HG02885 (cell line): ENCODE data around the gene GABRB1.
A peak's percentile ranks its signal among the peaks of the same experiment; 100 is the strongest.
"Not testable (repeated sequence)": the region's sequence is repeated elsewhere in the genome, so short reads cannot be mapped to it uniquely, and the experiment has no call there.

Source experiments
- ATAC-seq: cut with Tn5 transposase; IDR thresholded peaks from one replicate; pipeline ENCODE4 v1.9.1; 2021; ENCODE audit warnings: mild to moderate bottlenecking; ENCODE audit not compliant: unreplicated experiment, poor library complexity

Gene GABRB1

DNA sequence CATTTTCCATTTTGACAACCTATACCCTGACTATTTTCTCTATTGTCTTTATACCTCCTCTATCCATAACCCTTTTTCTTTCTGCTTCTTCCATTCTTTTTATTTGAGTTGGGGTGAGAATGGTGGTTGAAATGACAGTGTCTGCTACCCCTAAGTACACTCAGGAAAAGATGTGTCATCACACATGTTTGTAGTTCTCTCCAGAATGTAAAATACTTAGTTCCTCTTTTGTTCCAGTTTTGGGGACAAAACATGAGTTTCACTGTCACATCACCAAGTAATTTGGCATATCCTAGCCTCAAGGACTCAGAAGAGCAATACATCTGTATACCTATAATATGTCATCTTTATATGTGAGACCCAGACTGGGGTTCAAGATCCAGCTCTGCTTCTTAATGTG lies 341.8 kb downstream of the GABRB1 start:
- ATAC-seq, result peak; percentile 57

DNA sequence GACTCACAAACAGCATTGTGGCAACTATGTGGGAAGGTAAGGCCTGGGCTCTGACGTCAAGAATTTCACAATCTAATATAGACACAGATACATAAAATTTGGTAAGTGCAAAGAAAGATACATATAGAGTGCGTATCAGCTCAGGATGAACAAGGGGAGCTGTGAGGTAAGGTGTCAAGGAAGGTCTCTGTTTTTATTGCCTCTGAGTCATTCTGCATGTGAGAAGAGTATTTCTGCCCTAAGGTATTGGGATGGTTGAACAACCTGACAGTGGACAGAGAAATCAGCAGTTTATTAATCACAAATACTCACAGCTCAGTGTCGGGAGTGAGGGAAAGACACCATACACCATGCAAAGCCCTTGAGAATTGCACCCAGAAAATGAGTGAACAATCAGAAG lies 342.3 kb downstream of the GABRB1 start:
- ATAC-seq, result no peak

DNA sequence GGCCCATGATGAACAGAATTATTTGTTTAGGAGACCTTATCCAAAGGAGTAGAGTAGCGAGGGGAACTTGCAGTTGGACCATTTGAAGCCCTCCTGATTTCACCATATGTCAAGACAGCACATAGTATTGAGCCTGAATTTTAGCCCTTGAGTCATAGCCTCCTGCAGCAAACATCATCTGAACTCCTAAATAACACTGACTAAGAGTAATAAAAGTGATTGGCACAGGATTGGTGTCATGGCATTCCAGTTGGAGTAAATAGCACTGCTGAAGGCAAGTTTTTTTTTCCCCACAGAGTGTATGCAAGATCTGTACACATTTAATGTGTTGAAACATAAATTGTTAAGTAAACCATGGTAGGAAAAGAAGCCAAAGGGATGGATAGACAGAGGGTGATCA lies 343.1 kb downstream of the GABRB1 start:
- no peak for ATAC-seq

DNA sequence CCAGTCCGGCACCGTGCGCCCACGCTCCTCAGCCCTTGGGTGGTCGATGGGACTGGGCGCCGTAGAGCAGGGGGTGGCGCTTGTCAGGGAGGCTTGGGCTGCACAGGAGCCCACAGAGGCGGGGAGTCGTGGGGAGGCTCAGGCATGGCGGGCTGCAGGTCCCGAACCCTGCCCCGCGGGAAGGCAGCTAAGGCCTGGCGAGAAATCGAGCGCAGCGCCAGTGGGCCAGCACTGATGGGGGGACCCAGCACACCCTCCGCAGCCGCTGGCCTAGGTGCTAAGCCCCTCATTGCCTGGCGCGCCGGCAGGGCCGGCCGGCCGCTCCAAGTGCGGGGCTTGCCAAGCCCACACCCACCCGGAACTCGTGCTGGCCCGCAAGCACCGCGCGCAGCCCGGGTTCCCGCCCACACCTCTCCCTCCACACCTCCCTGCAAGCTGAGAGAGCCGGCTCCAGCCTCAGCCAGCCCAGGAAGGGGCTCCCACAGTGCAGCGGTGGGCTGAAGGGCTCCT lies 346.7 kb downstream of the GABRB1 start:
- ATAC-seq, result not testable (repeated sequence)

DNA sequence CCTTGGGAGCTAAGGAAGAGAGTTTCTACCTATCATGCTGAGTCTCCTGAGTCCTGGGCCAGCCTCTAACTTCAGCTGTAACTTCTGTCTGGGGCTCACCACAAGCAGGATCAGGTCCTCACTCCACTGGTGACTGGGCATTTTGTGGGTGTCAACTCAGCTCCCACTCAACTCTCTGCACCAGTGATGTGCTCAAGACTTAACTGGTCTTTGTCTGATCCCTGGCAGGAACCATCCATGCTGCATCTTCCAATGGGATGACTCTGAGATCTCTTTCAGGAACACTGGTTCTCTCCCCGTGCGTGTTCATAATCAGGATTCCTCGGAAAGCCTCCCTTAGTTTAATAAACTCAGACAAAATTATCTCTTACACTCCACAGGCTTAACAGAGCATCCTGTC lies 349.8 kb downstream of the GABRB1 start:
- no peak for ATAC-seq

DNA sequence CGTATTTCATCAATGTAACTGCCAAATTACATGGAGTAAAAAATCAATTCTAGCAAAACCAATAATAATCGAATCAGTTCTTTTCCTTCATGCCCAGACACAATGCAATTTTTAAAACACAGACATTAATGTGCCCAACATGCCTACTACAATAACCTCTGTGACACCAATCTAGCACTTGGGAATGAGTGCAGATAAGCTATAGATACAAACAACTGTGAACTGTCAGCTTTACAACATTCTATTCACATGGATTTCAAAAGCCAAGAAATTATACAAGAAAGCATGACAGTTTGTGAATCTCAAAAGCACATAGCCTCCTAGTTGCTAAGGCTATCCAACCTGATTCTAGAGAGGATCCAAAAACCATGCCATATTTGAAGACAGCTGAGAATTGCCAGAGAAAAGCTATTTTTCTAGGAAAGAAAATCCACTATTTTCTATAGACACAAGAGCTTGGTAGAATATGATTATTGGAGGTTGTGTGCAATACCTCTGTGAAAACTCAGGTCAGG lies 351.5 kb downstream of the GABRB1 start:
- no peak for ATAC-seq

DNA sequence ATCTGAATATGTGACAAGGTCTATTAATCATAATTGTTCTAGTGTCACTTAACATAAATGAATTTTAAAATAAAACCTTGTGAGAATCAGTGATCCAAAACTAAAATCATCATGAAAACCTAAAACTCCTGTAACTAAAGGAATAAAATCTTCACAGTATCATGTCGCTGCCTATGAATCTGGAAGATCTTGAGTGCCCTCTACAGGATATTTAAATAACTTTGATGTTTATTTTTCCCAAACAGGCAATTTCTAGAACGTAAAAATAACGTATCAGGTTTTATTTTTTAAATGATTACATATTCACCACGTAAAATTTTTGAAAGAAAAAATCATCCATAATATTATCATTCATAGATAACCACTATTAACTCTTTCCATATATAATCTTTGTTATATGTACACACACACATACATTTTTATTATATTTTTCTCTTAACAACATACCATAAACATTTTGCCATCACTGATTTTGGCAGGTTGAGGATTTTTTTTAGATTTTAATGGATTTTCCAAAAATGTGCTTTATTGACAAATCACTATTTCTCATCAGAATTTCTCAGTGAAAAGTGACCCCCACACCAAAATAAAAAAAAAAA lies 352.6 kb downstream of the GABRB1 start:
- peak; percentile 58 for ATAC-seq

DNA sequence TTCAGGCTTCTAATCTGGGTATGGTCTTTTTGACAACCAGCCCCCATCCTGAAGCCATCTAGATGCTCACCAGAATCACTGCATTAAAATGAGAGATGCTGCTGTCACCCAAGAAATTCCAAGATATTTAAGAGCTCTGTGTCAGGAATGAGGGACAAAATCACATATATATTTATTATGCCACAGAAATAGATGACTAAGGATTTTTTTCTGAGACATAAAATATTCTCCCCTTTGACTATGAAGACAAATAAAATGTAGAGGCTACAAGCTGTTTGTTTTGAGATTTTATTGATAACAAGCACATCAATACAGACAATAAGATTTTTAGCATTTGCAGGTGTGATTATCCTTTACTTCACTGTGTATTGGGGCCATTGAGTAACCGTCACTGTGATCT lies 354.8 kb downstream of the GABRB1 start:
- ATAC-seq, result no peak

DNA sequence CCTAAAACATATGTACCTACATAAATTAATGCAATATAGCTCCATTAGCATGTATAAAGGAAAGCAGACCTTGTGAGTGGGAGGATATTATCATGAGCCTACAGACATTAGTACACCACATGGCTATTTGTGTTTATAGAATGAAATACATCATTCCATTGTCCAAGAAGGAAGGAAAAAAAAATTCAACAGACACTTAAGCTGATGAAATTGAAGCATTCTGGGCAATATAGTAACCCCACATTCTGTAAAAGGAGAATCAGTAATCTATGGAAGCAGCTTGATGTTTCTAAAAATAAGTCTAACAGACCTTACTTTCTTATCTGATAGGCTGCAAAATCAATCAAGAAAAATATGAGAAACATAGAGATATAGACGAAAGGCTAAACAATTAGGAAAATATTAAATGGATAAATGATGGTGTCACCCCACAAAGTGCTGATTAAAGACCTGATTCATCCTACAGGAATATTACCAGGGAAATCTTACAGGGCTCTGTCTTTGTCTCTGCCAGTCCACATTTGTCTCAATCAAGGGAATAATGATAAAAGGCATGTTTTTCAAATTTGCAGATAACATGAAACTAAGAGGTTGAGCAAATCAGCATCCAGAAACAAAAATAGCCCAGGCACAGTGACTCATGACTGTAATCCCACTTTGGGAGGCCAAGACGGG lies 355.3 kb downstream of the GABRB1 start:
- no peak for ATAC-seq

DNA sequence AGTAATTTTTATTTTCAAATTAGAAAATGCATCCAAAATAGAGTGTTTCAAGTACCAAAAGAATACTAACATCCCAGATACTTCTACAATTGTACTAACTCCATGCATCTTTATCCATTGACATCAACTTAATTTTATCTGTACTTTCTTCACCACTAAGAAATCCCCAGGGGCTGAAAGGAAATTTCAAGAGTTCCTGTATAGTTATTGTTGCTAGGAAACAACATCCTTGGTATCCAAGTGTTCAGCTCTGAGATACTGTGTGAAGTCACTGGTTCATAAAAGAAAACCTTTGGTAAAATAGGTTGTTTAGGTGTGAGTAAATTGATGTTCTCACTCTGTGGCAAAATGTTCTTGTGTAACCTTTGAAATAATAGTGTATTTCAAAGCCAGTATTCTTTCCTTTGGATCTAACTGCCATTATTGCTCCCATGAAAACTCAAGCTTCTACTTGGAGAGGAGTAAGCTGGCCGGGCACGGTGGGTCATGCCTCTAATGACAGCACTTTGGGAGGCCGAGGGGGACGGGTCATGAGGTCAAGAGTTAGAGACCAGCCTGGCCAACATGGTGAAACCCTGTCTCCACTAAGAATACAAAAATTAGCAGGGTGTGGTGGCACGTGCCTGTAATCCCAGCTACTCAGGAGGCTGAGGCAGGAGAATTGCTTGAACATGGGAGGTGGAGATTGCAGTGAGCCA lies 359.2 kb downstream of the GABRB1 start:
- no peak for ATAC-seq

DNA sequence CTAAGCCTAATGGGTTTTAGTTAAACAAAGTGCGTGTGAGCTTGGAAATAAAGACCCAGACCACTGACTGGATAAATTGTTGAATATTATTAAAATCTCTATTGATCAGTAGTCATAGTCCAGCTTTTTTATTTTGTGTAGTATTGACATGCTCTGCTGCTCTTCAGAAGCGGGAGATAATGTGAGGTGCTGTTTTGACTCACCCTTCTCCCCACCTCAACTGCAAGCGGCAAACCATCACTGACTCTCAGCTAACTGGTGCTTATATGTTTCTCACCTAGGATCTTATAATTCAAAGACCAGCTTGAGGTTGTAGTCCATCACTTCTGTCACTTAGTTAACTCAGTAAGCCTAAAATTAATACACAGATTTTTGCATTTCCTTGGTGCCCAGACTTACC lies 359.9 kb downstream of the GABRB1 start:
- ATAC-seq, result peak; percentile 89

DNA sequence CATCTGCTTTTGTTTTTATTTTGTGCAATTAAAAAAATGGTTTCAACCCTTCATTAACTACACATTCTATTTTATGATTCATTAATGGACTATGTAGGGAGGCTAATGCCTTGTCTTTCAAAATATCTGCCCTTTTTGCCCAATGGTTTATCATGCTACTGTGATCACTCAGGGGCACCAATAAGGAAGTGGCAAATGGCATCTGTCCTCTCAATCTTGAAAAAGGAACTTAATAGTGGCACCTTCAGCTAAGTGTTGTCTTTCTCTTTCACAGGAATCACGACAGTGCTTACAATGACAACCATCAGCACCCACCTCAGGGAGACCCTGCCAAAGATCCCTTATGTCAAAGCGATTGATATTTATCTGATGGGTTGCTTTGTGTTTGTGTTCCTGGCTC lies 375.0 kb downstream of the GABRB1 start:
- ATAC-seq, result no peak

DNA sequence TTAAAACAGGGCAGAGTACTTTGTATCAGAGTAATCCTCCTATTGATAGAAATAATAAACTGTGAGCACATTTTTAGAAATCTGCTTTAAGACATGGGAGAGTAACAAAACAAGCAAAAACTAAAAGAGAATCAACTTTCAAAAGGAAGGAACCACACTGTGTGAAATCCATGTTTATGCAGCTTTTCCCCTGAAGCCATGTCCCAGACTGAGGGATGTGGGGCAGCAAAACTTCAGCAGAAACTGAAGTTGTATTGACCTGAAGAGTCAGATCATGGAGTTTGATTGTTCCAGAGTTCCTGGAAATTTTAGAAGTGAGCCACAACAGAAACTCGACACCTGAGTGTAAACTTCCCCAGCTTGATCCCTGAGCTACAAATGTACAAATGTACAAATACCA lies 378.9 kb downstream of the GABRB1 start:
- ATAC-seq, result no peak

DNA sequence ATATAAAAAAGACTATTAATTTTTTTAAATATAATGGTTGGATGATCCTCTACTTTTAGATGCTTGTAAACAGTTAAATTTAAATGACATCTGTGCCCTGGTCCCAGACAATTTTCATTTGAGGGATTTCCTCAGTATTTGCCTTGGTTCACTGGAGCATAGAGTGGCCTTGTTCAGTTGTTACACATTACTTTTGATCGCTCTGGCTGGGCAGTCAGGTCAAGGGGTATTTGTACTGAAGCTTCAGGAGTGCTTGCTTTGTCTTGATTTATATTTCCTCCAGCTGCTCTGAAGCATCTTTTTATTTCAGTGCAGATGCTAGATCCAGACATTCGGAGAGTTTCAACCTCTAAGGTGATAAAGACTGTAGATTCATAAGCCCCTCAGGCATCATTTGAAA lies 382.2 kb downstream of the GABRB1 start:
- no peak for ATAC-seq

DNA sequence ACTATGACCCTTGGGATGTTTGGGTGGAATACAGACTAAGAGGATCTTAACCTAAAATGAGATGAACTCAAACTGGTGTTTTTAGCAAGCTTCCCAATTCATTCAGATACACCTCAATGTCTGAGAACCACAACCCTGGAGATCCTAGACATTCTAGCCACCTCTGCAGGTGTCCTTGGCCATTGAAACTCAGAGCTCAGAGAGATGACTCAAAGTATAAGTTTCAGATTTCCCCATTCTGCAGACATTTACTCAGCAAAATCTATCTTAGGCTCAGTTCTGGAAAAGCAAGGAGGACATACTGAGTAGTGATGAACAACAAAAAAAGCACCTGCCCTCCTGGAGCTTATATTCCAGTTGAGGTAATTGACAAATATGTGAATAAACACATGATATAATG lies 384.4 kb downstream of the GABRB1 start:
- peak; percentile 70 for ATAC-seq

DNA sequence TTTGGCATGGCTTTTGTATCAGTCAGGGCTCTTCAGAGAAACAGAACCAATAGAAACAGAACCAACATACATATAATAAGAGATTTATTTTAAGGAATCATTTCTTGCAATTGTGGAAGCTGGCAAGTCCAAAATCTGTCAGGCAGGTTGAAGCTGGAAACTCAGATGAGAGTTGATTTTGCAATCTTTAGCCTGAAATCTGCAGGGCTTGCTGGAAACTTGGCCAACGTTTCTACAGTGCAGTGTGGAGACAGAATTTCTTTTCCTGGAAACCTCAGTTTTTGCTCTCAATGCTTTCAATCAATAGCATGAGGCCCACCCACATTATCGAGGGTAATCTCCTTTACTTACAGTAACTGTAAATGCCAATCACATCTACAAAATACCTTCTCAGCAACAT lies 386.8 kb downstream of the GABRB1 start:
- no peak for ATAC-seq

DNA sequence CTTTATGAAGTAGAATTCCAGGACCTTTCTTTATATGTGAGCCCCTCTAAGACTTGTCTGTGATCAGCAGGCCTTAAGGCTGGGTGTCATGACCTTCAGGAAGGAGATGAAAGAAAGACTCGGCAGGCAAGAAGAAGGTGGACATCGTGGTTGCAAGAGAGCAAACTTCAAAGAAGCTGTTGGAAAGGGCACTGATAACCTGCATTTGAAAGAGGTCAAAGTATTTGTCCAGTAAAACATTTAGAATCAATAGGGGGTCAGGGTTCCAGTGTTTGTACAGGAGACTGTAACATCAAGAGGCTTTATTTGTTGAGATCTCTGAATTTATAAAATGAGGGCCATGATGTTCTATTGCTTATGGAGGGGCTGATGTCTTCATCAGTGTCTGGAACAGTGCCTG lies 387.9 kb downstream of the GABRB1 start:
- no peak for ATAC-seq

DNA sequence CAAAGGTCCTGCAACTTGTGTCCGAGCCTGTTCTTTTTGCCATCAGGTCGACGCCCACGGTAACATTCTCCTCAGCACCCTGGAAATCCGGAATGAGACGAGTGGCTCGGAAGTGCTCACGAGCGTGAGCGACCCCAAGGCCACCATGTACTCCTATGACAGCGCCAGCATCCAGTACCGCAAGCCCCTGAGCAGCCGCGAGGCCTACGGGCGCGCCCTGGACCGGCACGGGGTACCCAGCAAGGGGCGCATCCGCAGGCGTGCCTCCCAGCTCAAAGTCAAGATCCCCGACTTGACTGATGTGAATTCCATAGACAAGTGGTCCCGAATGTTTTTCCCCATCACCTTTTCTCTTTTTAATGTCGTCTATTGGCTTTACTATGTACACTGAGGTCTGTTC lies 394.3 kb downstream of the GABRB1 start:
- no peak for ATAC-seq

DNA sequence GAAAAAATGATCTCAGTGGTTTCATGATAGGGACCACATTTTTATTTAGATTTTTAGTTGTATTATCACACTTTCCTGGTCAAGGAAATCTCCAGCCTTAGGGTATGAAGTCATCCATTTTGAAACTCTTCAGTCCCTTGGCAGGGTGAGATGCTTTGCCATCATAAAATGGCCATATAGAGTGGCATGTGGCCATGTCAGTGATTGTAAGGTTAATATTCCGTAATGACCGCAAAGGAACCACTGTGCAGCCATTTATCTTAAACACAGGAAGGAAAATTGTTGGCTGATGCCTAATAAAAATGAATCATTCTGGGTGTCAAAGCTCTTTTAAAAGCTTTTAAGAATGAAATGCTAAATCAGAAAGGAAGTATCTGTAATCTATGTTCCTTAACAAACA lies 396.6 kb downstream of the GABRB1 start:
- no peak for ATAC-seq

DNA sequence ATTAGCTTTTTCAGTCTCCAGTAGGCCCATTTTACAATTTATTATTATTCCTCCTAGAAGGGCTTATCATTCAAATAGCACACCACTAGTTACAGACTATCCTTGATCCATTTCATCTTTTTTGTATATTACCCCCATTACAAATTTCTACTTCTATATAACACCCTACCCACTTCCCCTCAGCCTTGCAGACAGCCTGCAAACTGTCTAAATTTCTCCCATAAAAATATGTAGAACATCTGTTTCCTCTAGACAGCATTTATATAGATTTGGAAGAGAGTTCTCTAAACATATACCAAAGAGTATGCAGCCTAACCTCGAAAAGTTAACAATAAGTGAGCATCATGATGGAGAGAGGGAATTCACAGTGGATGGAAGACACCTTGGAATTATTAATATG lies 401.4 kb downstream of the GABRB1 start:
- ATAC-seq, result no peak

DNA sequence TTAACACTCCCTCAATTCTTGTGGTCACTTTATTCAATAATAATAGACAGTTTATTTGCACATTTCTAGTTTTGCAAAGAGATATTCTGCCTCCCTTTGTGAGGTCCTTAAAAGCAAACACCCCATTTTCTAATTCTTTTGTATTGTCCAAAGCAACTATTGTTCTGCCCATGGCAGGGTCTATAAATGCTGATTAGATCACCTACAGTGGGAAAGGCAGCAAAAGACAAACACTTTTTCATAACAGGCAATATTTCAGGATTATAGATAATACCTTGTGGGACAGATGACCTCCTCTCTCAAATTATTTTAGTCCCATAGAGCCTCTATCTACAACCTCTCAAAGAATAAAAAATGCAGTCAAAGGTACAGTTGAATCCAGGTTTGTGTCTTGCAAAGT lies 403.6 kb downstream of the GABRB1 start:
- ATAC-seq, result no peak
